GM10847 (cell line): ENCODE results near the gene AKAP7.

Source experiments
- POLR2A ChIP-seq: IDR thresholded peaks from 2 replicates; pipeline ENCODE4 v1.6.1; 2011; ENCODE audit not compliant: insufficient read length; ENCODE audit errors: extremely low read depth

AKAP7 gene

GRCh38 chr6:131288214-131288613 is 152.9 kb downstream of the AKAP7 start:
- no peak for TF ChIP-seq POLR2A

DNA sequence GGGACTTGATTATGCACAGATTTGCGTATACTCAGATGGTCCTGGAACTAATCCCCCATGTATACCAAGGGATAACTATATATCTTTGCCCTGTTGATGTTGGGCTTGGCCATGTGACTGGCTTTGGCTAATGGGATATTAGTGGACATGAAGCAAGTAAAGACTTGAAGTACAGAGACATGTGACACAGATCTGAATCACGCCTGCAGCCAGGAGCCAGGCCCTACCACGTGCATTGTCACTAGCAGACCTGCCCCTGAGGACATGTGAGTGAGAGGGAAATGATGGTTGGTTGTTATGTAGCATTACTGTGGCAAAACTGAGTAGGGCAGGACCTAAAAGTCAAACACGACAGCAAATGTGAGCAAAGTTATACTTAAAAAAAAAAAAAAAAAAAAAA is 155.7 kb downstream of the AKAP7 start:
- no peak for TF ChIP-seq POLR2A

DNA sequence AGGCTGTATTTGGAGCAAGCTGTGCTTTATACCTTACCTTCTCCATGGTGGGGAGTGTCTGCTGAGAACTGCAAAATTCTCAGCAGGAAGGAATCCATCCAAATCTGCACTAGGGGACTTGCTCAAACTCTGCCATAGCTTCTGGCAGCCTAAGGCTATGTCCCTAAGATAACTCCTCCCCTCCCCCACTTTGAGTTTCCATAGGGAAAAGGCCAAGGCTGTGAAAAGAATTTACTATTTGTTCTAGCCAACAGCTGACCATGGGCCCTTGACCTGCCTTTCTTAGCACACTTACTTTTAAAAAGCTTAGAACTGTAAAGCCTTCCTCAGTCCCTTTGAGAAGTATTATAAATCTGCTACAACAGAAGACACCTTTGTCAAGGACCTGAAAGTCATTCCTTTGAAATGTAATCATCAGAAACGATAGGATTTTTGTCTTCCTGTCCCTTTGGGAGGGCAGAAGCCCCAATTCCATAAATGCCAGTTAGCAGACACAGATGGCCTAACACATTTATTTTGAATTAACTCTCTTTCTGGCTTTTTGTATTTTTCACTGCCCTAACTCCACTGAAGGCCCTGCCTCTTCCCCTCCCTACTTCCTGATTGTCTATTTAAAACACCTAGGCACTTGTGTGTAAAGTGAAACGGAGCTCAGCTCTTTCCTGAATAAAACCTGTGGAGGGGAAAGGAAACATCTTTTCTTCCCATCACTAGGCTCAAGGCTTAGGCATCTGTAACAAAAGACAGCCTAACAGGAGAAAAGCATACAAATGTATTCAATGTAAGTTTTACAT is 157.1 kb downstream of the AKAP7 start:
- TF ChIP-seq POLR2A = no peak

DNA sequence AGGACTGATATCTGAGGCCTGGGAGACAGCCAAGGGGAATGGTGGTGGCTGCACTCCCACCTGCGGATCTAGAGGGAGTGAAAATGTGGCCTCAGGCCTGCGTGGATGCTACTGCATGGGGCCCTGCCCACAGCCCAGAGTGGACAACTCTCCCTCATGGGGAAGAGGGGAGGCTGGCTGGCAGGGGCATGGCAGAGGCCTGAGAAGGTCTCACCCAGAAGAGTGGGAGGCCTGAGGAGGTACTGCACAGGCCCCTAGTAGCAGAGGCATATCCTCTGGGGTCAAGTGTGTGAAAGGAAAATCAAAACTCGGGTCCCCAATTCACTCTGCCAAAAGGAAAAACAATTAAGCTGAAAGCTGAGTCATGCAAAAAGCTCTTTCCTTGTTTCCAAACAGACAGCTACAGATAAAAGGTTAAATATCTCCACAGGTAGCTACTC is 158.2 kb downstream of the AKAP7 start:
- TF ChIP-seq POLR2A = no peak

GRCh38 chr6:131295081-131295480 is 159.8 kb downstream of the AKAP7 start:
- no peak for TF ChIP-seq POLR2A

GRCh38 chr6:131303338-131303930 is 168.2 kb downstream of the AKAP7 start:
- TF ChIP-seq POLR2A = no peak

GRCh38 chr6:131305037-131305850 is 170.0 kb downstream of the AKAP7 start:
- no peak for TF ChIP-seq POLR2A

DNA sequence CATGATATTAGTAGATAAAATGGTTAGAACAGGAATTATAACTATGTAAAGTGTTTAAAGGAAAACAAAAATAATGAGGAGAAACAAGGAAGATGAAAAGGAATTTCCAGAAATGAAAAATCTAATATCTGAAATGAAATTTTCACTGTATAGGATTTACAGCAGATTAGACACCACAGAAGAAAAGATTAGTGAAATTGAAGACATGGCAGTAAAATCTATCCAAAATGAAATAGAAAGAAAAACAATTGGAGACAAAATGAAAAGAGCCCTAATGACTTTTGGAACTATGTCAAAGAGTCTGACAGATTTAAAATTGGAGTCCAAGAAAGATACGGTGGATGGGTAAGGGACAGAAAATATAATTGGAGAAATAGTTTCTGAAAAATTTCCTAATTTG is 174.2 kb downstream of the AKAP7 start:
- TF ChIP-seq POLR2A = no peak

GRCh38 chr6:131314838-131315237 is 179.6 kb downstream of the AKAP7 start:
- no peak for TF ChIP-seq POLR2A

GRCh38 chr6:131316654-131317053 is 181.4 kb downstream of the AKAP7 start:
- no peak for TF ChIP-seq POLR2A

- no peak for TF ChIP-seq POLR2A
Measured at GRCh38 chr6:131317516-131317915, 182.2 kb downstream of the AKAP7 start.

GRCh38 chr6:131321589-131321988 is 186.3 kb downstream of the AKAP7 start:
- no peak for TF ChIP-seq POLR2A

DNA sequence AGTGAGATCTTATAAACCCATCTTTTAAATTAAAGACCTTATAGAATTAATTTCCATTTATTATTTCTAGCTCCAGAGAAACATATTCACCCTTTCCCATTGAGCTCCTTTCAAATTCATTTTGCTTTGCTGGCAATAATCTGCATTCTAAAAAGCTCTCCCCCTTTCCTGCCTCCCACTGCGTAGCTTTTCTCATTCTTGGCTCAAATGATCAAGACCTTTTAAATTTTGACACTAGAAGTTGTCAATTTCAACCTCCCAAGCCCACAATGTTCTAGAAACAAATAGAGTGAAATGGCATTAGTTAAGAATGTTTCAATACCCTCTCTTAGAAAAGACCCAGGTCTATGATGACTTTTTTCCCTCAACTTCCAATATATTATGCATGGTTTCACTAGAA is 186.9 kb downstream of the AKAP7 start:
- no peak for TF ChIP-seq POLR2A

GRCh38 chr6:131331151-131331550 is 195.9 kb downstream of the AKAP7 start:
- TF ChIP-seq POLR2A = no peak

DNA sequence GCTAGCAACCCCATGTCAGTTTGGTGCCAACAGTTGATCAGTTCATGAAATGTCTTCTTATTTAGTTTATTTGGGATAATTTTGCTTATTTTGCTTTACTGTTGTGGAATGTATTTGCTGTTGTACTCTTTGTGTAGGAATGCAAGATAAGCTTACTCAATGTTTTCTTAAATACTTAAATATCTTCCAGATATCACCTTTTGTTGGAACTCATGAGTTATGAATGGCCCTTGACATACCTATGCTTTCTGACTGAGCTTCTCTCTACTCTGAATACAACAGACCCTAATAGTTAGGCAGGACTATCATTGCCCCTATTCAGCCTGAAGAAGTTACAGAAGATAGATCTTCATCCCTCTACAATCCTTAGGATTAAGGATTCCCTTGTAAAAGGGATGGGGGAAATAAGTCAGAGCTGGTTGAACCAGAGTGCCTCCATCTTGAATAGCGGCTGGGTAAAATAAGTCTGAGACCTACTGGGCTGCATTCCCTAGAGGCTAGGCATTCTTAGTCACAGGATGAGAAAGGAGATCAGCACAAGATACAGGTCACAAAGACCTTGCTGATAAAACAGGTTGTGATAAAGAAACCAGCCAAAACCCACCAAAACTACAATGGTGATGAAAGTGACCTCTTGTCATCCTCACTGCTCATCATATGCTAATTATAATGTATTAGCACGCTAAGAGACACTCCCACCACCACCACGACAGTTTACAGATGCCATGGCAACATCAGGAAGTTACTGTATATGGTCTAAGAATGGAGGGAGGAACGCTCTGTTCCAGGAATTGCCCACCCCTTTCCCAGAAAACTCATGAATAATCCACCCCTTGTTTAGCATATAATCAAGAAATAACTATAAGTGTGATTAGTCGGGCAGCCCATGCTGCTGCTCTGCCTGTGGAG is 196.9 kb downstream of the AKAP7 start:
- no peak for TF ChIP-seq POLR2A
